Smooth muscle cell (in vitro differentiated cells): ENCODE data around the gene TMEM132D. TPM values are rescaled to one million over a fixed set of nuclear protein-coding genes. Genes with fewer than 3 reads are reported as not detected.

Experiments
- DNase-seq: peaks from one replicate; lab custom pipeline; 2025; ENCODE audit not compliant: unreplicated experiment; lab: John Stamatoyannopoulos, UW
- H2AFZ ChIP-seq: fragments of 200-600 bp; sonication (generic); 2 replicates; pipeline ENCODE4 v1.6.0; 2016; ENCODE audit warnings: antibody characterized with exemption, low read depth, mild to moderate bottlenecking
- H3F3A ChIP-seq: fragments of 200-600 bp; sonication (generic); 2 replicates; pipeline ENCODE4 v1.6.0; 2017; ENCODE audit warnings: antibody characterized with exemption, low read depth
- H3K27ac ChIP-seq: fragments of 200-600 bp; sonication (generic); 2 replicates; pipeline ENCODE4 v1.5.1; 2016; ENCODE audit warnings: low read depth, mild to moderate bottlenecking
- H3K27me3 ChIP-seq: fragments of 200-600 bp; sonication (generic); 2 replicates; pipeline ENCODE4 v1.6.1; 2016; ENCODE audit warnings: low read depth, mild to moderate bottlenecking
- H3K36me3 ChIP-seq: fragments of 200-600 bp; sonication (generic); 2 replicates; pipeline ENCODE4 v1.5.1; 2016; ENCODE audit warnings: low read depth
- H3K4me1 ChIP-seq: fragments of 200-600 bp; sonication (generic); 2 replicates; pipeline ENCODE4 v1.5.1; 2016; ENCODE audit warnings: low read depth
- H3K4me2 ChIP-seq: fragments of 200-600 bp; sonication (generic); 2 replicates; pipeline ENCODE4 v1.6.0; 2016; ENCODE audit warnings: mild to moderate bottlenecking
- H3K4me3 ChIP-seq: fragments of 200-600 bp; sonication (generic); 2 replicates; pipeline ENCODE4 v1.5.1; 2016; ENCODE audit warnings: mild to moderate bottlenecking
- H3K79me2 ChIP-seq: fragments of 200-600 bp; sonication (generic); 2 replicates; pipeline ENCODE4 v1.6.0; 2016; ENCODE audit warnings: low read depth, mild to moderate bottlenecking
- H3K9ac ChIP-seq: fragments of 200-600 bp; sonication (generic); 2 replicates; pipeline ENCODE4 v1.6.0; 2016; ENCODE audit warnings: low read depth
- H3K9me3 ChIP-seq: fragments of 200-600 bp; sonication (generic); replicated peaks from 2 replicates; pipeline ENCODE4 v1.5.1; 2016; ENCODE audit warnings: low read depth
- H4K20me1 ChIP-seq: fragments of 200-600 bp; sonication (generic); 2 replicates; pipeline ENCODE4 v1.6.0; 2016; ENCODE audit warnings: low read depth
- WGBS: methylation state at CpG from one replicate; pipeline ENCODE4 v1.1.7; 2016; ENCODE audit warnings: low lambda C conversion rate; 5-methylcytosine and 5-hydroxymethylcytosine counted together
- polyA plus RNA-seq: library from polyadenylated mRNA; unstranded; fragments of >200 nt; fragmentation: Nextera tagmentation; extraction: Ambion mirVana; gene quantifications from 2 replicates; pipeline ENCODE4 v1.2.1, GENCODE V29; 2016
- total RNA-seq: library from RNA; depleted of rRNA; stranded (reverse); fragments of >200 nt; gene quantifications from 2 replicates; pipeline ENCODE4 v1.2.3, GENCODE V29; 2014
- TF ChIP-seq, protein P1 (sequence below): fragments of 200-600 bp; sonication (generic); IDR thresholded peaks from 2 replicates; pipeline ENCODE4 v1.5.1; 2017; ENCODE audit warnings: borderline replicate concordance, mild to moderate bottlenecking, antibody characterized with exemption; ENCODE audit not compliant: insufficient read depth, poor library complexity, severe bottlenecking

The TMEM132D gene
- total and polyA plus RNA-seq, 2 experiments from 2014 or later = not detected

DNA sequence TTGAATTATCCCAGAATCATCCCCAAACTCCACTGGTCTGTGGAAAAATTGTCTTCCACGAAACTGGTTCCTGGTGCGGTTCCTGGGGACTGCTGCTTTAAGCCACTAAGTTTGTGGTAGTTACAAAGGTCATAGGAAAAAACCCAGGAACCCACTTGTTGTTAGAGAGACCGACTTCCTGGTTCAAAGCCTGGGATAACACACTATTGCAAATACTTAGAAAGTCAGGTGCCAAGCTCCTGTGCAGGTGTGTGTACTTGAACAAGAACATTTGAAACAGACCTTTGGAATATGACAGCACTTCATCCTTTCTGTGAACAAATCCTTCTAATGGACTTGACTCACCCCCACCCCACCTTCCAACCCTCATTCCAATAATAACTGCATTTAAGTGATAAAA lies 530.9 kb downstream of the TMEM132D start:
- Histone ChIP-seq H3K27me3 (no peaks in the 10 kb centered on the region), H3F3A (no peaks in the 10 kb centered on the region), H3K9ac (no peak overlapping the region), H3K4me2 (no peak overlapping the region), H3K27ac (no peak overlapping the region), H3K4me1 (no peaks in the 10 kb centered on the region), H3K9me3 (no peaks in the 10 kb centered on the region), H4K20me1 (no peaks in the 10 kb centered on the region), H2AFZ (no peak overlapping the region), H3K36me3 (no peaks in the 10 kb centered on the region), H3K4me3 (no peak overlapping the region), H3K79me2 (no peaks in the 10 kb centered on the region)
- DNase-seq = no peak
- 71% methylated on average over 3 of the region's 3 CpGs for WGBS
- TF ChIP-seq, protein P1, sequence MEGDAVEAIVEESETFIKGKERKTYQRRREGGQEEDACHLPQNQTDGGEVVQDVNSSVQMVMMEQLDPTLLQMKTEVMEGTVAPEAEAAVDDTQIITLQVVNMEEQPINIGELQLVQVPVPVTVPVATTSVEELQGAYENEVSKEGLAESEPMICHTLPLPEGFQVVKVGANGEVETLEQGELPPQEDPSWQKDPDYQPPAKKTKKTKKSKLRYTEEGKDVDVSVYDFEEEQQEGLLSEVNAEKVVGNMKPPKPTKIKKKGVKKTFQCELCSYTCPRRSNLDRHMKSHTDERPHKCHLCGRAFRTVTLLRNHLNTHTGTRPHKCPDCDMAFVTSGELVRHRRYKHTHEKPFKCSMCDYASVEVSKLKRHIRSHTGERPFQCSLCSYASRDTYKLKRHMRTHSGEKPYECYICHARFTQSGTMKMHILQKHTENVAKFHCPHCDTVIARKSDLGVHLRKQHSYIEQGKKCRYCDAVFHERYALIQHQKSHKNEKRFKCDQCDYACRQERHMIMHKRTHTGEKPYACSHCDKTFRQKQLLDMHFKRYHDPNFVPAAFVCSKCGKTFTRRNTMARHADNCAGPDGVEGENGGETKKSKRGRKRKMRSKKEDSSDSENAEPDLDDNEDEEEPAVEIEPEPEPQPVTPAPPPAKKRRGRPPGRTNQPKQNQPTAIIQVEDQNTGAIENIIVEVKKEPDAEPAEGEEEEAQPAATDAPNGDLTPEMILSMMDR = no peak

DNA sequence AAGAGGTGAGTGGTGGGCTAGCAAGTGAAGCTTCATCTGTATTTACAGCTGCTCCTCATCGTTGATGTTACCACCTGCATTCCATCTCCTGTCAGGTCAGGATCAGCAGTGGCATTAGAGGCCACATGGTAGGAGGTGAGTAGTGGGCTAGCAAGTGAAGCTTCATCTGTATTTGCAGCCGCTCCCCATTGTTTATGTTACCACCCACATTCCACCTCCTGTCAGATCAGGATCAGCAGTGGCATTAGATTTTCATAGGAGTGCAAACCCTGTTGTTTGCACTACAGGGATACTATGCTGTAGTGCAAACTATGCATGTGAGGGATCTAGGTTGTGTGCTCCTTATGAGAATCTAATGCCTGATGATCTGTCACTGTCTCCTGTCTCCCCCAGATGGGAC lies 531.5 kb downstream of the TMEM132D start:
- H3K4me2 ChIP-seq = no peak overlapping the region
- H2AFZ ChIP-seq = no peak overlapping the region
- no peak overlapping the region for H3K4me3 ChIP-seq
- H3K9ac ChIP-seq = no peak overlapping the region
- no peak overlapping the region for H3K27ac ChIP-seq
- H3K36me3 ChIP-seq = no peaks in the 10 kb centered on the region
- DNase-seq = no peak
- H3K27me3 ChIP-seq = no peaks in the 10 kb centered on the region
- H3K79me2 ChIP-seq = no peaks in the 10 kb centered on the region
- no peaks in the 10 kb centered on the region for H3K4me1 ChIP-seq
- H3F3A ChIP-seq = no peaks in the 10 kb centered on the region
- WGBS = 82% methylated on average over 2 of the region's 2 CpGs
- H3K9me3 ChIP-seq = no peaks in the 10 kb centered on the region
- no peaks in the 10 kb centered on the region for H4K20me1 ChIP-seq
- TF ChIP-seq, protein P1 = no peak

DNA sequence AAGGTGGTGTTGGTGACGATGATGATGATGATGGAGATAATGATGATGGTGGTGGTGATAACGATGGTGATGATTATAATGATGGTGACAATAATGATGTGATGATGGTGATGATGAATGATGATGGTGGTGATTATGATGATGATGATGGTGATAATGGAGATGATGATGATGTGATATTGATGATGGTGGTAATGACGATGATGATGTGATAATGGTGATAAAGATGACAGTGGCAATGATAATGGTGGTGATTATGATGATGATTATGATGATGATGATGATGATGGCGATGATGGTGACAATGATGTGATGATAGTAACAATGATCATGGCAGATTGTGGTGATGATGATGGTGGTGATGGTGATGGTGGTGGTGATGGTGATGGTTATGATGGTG lies 532.6 kb downstream of the TMEM132D start:
- Histone ChIP-seq H3K27ac (no peak overlapping the region), H3K4me2 (no peak overlapping the region), H3K4me1 (no peaks in the 10 kb centered on the region), H3K36me3 (no peaks in the 10 kb centered on the region), H3K79me2 (no peaks in the 10 kb centered on the region), H3F3A (no peaks in the 10 kb centered on the region), H3K9ac (no peak overlapping the region), H3K9me3 (no peaks in the 10 kb centered on the region), H3K27me3 (no peaks in the 10 kb centered on the region), H3K4me3 (no peak overlapping the region), H4K20me1 (no peaks in the 10 kb centered on the region), H2AFZ (no peak overlapping the region)
- 73% methylated on average over 4 of the region's 4 CpGs for WGBS
- TF ChIP-seq, protein P1 = no peak
- no peak for DNase-seq

DNA sequence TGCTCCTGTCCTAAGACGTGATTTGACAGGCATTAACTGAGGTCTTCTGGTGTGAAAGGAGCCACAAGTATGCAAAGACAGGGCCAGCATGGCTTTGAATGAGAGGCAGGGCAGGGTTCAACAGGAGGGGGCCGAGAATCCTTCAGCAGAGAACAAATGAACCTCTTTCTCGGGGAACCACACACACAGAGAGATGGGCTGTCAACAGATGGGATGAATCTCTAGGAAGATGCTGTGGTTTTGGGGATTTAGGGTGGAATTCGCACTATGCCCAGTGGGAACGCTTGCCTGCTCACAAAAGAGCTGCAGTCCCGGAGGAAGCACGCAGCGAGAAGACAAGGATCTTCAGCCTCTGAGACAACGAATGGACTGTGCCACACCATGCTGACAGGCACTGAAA lies 537.2 kb downstream of the TMEM132D start:
- Histone ChIP-seq H3K4me1 (no peaks in the 10 kb centered on the region), H3K9me3 (no peaks in the 10 kb centered on the region), H4K20me1 (no peaks in the 10 kb centered on the region), H3K79me2 (no peaks in the 10 kb centered on the region), H3K4me2 (no peak overlapping the region), H3K36me3 (no peaks in the 10 kb centered on the region), H3K27ac (no peak overlapping the region), H3K9ac (no peak overlapping the region), H3K4me3 (no peak overlapping the region), H3K27me3 (no peaks in the 10 kb centered on the region), H2AFZ (no peak overlapping the region), H3F3A (no peaks in the 10 kb centered on the region)
- 89% methylated on average over 9 of the region's 9 CpGs for WGBS
- TF ChIP-seq, protein P1 = no peak
- DNase-seq = no peak
